Esophagus muscularis mucosa (tissue), 4 donors: ENCODE measurements around the gene CD37.

Experiments
- EP300 ChIP-seq: sonication (generic); formaldehyde crosslinking; IDR thresholded peaks from one replicate; pipeline ENCODE4 v1.6.1; 2017; ENCODE audit warnings: antibody characterized with exemption
- POLR2A ChIP-seq: fragments of 450-650 bp; IDR thresholded peaks from one replicate; pipeline ENCODE4 v1.6.1; 2017; ENCODE audit warnings: antibody characterized with exemption, moderate library complexity, mild to moderate bottlenecking, low read depth
- POLR2AphosphoS5 ChIP-seq, 2 donors: sonication (generic); formaldehyde crosslinking; IDR thresholded peaks; one replicate each; pipeline ENCODE4 v1.6.1; 2017; ENCODE audit warnings: antibody characterized with exemption in 2 of 2
- TF ChIP-seq, protein P1 (sequence below), 3 experiments: fragments of 200-600 bp in 2 of 3; fragments of 450-650 bp in 1 of 3; sonication (generic) in 2 of 3; IDR thresholded peaks; one replicate each; pipeline ENCODE4 v1.5.1; 2017 to 2019; ENCODE audit warnings: antibody characterized with exemption in 3 of 3, mild to moderate bottlenecking in 2 of 3, moderate library complexity in 1 of 3

DNA sequence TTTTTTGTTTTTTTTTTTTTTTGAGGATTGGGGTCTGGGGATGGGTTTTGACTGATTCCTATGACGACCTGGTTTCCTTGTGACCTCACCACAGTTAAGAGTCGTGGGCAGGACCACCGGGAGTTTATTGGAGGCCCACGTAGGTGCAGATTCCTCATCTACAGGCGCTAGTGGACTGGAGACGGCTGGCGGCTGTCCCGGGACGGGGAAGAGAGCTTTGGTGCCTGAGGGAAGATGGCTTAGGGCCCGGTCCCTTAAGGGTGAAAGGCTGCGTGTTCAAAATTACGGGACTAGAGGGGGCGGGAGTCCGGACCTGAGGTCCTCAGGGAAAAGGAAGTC is 27.7 kb downstream of the CD37 start:
- TF ChIP-seq EP300: no peak
- TF ChIP-seq, protein P1, sequence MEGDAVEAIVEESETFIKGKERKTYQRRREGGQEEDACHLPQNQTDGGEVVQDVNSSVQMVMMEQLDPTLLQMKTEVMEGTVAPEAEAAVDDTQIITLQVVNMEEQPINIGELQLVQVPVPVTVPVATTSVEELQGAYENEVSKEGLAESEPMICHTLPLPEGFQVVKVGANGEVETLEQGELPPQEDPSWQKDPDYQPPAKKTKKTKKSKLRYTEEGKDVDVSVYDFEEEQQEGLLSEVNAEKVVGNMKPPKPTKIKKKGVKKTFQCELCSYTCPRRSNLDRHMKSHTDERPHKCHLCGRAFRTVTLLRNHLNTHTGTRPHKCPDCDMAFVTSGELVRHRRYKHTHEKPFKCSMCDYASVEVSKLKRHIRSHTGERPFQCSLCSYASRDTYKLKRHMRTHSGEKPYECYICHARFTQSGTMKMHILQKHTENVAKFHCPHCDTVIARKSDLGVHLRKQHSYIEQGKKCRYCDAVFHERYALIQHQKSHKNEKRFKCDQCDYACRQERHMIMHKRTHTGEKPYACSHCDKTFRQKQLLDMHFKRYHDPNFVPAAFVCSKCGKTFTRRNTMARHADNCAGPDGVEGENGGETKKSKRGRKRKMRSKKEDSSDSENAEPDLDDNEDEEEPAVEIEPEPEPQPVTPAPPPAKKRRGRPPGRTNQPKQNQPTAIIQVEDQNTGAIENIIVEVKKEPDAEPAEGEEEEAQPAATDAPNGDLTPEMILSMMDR (IDR thresholded peaks at IDR 0.05): no peak
- TF ChIP-seq POLR2AphosphoS5 (IDR thresholded peaks at IDR 0.05): no peak
- no peak for TF ChIP-seq POLR2A
